ENCODE results near the gene CAPNS1.

GRCh38 chr19:36116344-36116637 lies 23.6 kb upstream of the CAPNS1 start:
- no peak for TF ChIP-seq CTCF (IDR thresholded peaks at IDR 0.05)
- TF ChIP-seq POLR2A (IDR thresholded peaks at IDR 0.05): no peak
- TF ChIP-seq POLR2AphosphoS5 (IDR thresholded peaks at IDR 0.05): no peak

Measured in stomach (tissue), 4 donors.